Measurements from ENCODE around the gene PNPLA7.
"Not testable (repeated sequence)": the region's sequence is repeated elsewhere in the genome, so short reads cannot be mapped to it uniquely, and the experiment has no call there.

- TF ChIP-seq CTCF (IDR thresholded peaks at IDR 0.05); TCF7L2 (IDR thresholded peaks at IDR 0.05; ENCODE audit: low read depth, low read length); POLR2AphosphoS5 (IDR thresholded peaks at IDR 0.05; ENCODE audit: low read depth, low read length); SIN3A (IDR thresholded peaks at IDR 0.05; ENCODE audit: borderline replicate concordance, insufficient read depth, low read depth, low read length): not testable (repeated sequence)
- TF ChIP-seq, protein P1, sequence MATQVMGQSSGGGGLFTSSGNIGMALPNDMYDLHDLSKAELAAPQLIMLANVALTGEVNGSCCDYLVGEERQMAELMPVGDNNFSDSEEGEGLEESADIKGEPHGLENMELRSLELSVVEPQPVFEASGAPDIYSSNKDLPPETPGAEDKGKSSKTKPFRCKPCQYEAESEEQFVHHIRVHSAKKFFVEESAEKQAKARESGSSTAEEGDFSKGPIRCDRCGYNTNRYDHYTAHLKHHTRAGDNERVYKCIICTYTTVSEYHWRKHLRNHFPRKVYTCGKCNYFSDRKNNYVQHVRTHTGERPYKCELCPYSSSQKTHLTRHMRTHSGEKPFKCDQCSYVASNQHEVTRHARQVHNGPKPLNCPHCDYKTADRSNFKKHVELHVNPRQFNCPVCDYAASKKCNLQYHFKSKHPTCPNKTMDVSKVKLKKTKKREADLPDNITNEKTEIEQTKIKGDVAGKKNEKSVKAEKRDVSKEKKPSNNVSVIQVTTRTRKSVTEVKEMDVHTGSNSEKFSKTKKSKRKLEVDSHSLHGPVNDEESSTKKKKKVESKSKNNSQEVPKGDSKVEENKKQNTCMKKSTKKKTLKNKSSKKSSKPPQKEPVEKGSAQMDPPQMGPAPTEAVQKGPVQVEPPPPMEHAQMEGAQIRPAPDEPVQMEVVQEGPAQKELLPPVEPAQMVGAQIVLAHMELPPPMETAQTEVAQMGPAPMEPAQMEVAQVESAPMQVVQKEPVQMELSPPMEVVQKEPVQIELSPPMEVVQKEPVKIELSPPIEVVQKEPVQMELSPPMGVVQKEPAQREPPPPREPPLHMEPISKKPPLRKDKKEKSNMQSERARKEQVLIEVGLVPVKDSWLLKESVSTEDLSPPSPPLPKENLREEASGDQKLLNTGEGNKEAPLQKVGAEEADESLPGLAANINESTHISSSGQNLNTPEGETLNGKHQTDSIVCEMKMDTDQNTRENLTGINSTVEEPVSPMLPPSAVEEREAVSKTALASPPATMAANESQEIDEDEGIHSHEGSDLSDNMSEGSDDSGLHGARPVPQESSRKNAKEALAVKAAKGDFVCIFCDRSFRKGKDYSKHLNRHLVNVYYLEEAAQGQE (IDR thresholded peaks at IDR 0.05; ENCODE audit: insufficient read depth in 1 of 2, low read depth in 2 of 2, low read length in 1 of 2): not testable (repeated sequence)
Observed at GRCh38 chr9:137536594-137537131, 13.5 kb downstream of the PNPLA7 start.

Data from Panc1 (cell line).